HG02970 (cell line): ENCODE data around the gene ZNF574.

Source experiments
- ATAC-seq: cut with Tn5 transposase; IDR thresholded peaks from one replicate; pipeline ENCODE4 v1.9.1; 2021; ENCODE audit warnings: mild to moderate bottlenecking, moderate library complexity, moderate number of reproducible peaks; ENCODE audit not compliant: unreplicated experiment, low FRiP score

The ZNF574 gene

GRCh38 chr19:42053037-42053935 is 22.7 kb upstream of the ZNF574 start:
- no peak for ATAC-seq

GRCh38 chr19:42054205-42054604 is 21.8 kb upstream of the ZNF574 start:
- ATAC-seq: no peak

- ATAC-seq: no peak
Observed at GRCh38 chr19:42057846-42058245, 18.1 kb upstream of the ZNF574 start.

- no peak for ATAC-seq
Observed at GRCh38 chr19:42059196-42059595, 16.8 kb upstream of the ZNF574 start.

- ATAC-seq: no peak
Observed at GRCh38 chr19:42060117-42060516, 15.8 kb upstream of the ZNF574 start.

- ATAC-seq: no peak
Observed at GRCh38 chr19:42062381-42062780, 13.6 kb upstream of the ZNF574 start.

GRCh38 chr19:42064432-42064831 is 11.5 kb upstream of the ZNF574 start:
- no peak for ATAC-seq

GRCh38 chr19:42065051-42065450 is 10.9 kb upstream of the ZNF574 start:
- ATAC-seq: no peak

- no peak for ATAC-seq
Observed at GRCh38 chr19:42065511-42065910, 10.5 kb upstream of the ZNF574 start.

GRCh38 chr19:42066075-42066754 is 9.8 kb upstream of the ZNF574 start:
- no peak for ATAC-seq

- no peak for ATAC-seq
Observed at GRCh38 chr19:42067315-42067888, 8.6 kb upstream of the ZNF574 start.

GRCh38 chr19:42068361-42068755 is 7.6 kb upstream of the ZNF574 start:
- no peak for ATAC-seq

- ATAC-seq: no peak
Observed at GRCh38 chr19:42068756-42069571, 7.0 kb upstream of the ZNF574 start.

- no peak for ATAC-seq
Observed at GRCh38 chr19:42069619-42070351, 6.2 kb upstream of the ZNF574 start, which contains the start of gene GRIK5. GRIK5 (minus strand) TSS chr19:42070206; CDS start chr19:42065770, 4,436 bp downstream.

- ATAC-seq: no peak
Observed at GRCh38 chr19:42071247-42071646, 4.7 kb upstream of the ZNF574 start.

- no peak for ATAC-seq
Observed at GRCh38 chr19:42074513-42075363, 1.2 kb upstream of the ZNF574 start.

GRCh38 chr19:42075364-42075615 is 676 bp upstream of the ZNF574 start:
- ATAC-seq: no peak

- ATAC-seq: no peak
Observed at GRCh38 chr19:42076380-42076944, 496 bp downstream of the ZNF574 start.

- ATAC-seq: no peak
Observed at GRCh38 chr19:42078058-42078457, 2.1 kb downstream of the ZNF574 start.
